HG02981 (cell line): Measurements from ENCODE around the gene MYG1.

Experiments used
- ATAC-seq: cut with Tn5 transposase; IDR thresholded peaks from one replicate; pipeline ENCODE4 v1.9.1; 2021; ENCODE audit warnings: mild to moderate bottlenecking, moderate library complexity; ENCODE audit not compliant: unreplicated experiment

MYG1 gene, protein sequence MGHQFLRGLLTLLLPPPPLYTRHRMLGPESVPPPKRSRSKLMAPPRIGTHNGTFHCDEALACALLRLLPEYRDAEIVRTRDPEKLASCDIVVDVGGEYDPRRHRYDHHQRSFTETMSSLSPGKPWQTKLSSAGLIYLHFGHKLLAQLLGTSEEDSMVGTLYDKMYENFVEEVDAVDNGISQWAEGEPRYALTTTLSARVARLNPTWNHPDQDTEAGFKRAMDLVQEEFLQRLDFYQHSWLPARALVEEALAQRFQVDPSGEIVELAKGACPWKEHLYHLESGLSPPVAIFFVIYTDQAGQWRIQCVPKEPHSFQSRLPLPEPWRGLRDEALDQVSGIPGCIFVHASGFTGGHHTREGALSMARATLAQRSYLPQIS

DNA sequence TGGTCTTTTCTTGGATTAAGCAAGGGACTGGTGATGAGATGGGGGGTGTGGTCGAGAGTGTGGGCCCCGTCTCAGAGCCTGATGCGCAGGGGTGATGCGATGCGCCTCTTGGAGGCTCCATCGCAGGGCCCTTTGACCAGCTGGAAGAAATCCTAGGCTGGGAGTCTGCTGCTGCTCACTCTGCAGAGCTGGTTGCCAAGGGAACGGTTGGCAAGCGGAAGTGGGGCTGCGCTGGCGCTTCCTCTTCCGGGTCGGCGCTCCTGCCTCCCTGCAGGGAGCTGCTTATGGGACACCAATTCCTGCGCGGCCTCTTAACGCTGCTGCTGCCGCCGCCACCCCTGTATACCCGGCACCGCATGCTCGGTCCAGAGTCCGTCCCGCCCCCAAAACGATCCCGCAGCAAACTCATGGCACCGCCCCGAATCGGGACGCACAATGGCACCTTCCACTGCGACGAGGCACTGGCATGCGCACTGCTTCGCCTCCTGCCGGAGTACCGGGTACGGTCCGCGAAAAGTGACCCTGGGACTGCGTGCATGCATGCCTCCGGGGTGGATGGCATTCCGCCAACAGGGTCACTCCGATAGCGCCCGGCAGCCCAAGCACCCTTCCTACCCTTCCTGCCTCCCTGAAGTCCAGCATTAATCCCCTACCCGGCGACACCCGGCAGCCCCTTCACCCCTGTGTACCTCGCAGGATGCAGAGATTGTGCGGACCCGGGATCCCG lies at the start of gene MYG1:
Gene MYG1, plus strand, starts transcription at position 242 of the 727 bp plus-strand sequence. Its CDS starts 43 bp downstream, at position 285.
- peak; percentile 71 for ATAC-seq

DNA sequence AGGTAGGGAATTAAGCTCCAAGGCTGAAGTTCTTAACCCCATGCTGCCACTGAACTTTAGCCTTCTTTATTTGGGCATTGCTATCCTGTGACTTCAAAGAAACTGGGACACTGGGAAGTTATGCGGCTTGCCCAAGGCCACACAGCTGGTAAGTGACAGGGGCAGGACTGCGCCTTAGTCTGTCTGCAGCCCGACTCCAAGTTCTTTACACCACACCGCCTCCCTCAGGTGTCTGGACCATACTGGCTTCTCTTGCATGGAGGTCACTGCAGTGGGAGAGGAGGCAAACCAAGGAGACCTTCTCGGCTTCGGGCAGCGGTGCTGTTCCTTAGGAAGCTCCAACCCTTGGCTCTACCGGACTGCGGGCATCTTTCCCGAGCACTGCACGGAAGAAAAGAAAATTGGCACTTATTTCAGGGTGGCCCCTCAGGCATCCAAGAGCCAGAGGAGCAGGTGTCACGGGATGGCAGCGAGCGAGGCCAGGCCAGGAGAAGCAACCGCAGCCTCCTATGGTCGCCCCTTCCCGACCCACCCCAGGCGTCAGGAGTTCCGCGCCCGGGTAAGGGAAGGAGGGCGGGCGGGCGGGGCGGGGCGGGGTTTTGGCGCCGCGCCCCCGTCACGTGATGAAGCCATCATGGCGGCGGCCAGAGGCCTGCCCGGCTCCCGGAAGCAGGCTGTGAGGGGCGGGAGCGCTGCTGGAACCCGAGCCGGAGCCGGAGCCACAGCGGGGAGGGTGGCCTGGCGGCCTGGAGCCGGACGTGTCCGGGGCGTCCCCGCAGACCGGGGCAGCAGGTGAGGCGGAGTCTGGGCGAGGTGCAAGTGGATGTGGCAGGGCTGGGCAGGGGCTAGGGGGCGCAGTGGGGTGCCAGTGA lies 47.8 kb upstream of the MYG1 start:
- peak; percentile 68 for ATAC-seq

DNA sequence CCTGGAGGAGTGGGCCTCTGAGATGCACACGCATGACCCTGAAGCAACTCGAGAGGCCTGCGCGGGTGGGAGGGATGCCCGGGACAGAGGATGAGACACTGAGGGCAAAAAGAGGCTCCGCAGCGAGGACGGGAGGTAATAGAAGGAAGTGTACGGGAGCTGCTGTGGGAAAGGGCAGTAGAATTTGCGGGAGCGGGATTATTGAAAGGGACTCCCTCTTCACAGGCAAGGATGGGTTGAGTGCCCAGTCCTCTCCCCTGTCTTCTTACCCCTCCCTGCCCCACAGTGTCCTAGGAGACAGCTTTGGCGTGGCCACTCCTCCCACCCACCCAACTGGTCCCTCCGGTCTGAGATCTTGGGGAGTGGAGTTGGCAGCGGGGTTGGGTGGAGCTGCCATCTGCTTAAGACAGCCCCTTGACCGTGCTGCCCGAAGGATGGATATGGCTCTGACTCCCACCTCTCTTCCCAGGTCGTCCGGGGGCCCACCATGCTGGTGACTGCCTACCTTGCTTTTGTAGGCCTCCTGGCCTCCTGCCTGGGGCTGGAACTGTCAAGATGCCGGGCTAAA lies 47.1 kb upstream of the MYG1 start:
- no peak for ATAC-seq

DNA sequence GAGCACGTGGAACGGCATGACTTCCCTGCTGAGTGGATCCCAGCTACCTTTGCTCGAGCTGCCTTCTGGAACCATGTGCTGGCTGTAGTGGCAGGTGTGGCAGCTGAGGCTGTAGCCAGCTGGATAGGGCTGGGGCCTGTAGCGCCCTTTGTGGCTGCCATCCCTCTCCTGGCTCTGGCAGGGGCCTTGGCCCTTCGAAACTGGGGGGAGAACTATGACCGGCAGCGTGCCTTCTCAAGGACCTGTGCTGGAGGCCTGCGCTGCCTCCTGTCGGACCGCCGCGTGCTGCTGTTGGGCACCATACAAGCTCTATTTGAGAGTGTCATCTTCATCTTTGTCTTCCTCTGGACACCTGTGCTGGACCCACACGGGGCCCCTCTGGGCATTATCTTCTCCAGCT lies 46.2 kb upstream of the MYG1 start:
- ATAC-seq: no peak

DNA sequence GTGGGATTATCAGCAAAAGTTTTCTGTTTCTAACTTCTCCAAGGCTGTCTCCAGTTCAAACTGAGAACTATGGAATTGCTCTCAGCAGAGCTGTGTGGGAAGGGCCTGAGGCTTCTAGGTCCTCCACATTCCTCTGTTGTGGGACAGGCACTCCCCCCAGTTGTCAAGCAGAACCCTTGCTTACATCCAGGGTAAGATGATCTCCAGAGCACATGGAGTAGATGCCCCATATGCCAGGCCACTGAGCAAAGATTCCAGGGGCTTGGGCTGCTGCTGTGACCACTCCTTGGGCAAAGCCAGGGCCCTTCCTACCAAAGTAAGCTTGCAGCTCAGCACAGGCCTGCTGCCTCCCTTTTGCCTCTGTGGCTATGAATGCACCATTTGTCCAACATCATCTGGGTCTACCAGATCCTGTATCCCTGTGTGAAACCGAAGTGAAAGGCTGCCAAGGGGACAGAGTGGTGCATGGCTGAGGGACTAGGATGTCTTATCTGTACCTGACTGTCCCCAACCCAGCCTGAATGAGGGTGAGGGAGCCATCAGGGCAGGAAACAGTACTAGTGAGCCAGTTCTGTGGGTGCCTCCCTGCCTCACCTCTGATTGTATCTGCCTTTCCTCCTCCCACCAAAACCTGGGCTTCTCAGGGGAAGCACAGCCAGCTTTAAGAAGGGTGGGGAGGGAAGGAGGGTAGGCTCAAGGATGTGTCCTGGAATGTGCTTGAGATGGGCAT lies 44.5 kb upstream of the MYG1 start:
- ATAC-seq: no peak

DNA sequence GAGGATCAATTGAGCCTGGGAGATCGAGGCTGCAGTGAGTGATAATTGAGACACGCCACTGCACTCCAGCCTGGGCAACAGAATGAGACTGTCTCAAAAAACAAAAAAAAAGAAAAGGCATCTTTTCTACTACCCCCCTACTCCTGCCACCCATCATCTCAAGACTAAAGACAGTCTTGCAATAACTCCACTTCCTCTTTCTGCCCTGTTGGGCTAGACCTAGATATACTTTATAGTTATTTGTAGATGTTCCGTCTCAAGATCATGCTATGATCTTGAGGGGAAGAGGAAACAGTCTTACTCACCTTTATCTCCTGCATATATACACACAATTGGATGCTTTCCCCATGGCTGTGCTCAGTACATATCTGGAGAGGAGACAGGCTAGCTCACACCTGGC lies 43.5 kb upstream of the MYG1 start:
- ATAC-seq: no peak

DNA sequence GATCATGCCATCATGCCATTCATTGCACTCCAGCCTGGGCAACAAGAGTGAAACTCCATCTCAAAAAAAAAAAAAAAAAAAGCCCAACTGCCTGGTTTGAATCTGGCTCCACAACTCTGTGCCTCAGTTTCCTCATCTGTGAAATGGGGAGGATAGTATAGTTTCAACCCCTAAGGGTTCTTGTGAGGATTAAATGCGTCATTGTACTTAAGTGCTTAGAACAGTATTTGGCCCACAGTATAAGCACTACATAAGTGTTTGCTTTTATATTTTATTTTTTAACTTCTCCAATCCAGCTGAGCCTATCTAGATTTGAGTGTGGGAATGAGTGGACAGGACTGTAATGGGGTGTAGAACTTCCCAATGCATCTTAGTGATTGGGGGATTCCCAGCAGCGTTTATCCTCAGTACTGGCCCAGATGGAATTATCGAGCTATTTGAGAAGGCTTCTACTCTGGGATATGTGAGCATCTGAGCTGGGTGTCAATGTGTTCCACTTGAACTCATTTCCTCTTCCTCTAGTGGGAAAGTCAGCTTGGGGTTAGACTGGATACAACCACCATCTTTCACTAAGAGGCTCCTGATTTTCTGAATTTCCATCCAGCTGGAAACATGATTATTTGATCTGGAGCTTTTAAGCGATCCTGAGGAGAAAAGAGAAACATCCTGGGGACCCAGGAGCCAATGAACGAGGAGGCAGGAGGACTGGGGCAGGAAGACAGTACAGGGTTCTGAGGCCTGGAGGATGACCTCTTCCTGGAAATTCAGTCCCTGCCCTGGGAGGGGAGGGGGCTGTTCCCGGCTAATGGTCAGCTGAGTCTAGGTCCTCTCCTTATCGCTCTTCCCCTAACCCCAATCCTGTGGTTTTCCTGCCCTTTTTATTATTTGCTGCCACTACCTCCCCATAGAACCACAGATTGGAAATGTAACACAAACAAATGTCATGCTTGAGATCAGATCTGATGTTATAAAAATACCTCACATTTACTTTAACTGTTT lies 40.7 kb upstream of the MYG1 start:
- no peak for ATAC-seq

DNA sequence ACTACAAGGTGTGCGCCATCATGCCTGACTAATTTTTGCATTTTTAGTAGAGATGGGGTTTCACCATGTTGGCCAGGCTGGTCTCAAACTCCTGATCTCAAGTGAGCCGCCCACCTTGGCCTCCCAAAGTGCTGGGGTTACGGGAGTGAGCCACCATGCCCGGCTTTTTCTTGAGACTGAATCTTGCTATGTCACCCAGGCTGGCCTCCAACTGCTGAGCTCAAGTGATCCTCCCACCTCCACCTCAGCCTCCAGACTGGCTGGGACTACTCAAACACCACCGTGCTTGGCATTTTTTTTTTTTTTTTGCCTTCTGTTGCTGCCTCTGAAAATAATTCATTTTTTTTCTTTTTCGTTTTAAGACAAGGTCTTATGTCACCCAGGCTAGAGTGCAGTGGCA lies 39.6 kb upstream of the MYG1 start:
- ATAC-seq: no peak

DNA sequence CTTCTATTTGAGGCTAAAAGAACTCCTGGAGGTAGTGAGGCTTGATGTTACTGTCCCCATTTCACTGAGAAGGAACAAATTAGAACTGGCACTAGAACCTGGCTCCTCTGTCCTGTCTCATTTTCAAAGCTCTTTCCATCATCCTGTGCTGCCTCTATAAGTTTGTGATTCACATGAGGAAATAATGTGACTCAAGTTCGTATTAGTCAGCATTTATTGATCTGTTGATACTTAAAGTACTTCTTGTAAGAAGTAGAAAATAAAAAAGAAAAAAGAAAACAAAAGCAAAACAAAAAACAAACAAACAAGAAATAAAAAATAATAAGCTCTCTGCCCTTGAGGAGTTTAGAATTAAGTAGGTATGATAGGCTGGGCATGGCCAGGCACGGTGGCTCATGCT lies 33.7 kb upstream of the MYG1 start:
- no peak for ATAC-seq

DNA sequence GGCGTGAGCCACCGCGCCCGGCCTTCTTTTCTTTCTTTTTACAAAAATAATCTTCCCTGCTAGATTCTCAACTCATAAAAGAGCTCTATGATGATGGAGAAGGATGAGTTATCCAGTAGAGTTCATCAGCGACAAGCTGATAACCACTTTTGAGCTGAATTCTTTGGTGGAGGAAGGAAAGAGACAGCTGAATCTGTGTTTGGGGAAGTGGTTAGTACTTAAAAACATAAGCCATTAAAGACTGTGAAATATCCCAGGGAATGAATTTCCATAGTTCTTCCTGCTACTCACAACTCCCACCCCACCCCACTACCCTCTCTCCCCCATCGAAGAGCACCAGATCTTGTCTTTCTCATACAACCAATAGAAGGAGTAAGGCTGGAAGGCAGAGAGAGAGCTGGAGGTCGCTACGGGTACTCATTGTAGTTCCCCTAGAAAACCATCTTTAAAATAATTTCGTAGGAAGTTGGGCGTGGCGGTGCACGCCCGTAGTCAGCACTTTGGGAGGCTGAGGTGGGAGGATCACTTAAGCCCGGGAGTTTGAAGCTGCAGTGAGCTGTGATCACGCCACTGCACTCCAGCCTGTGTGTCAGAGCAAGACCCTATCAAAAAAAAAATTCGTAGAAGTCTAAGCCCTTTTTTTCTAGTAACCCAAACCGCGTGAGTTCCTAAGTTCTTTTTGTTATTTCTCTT lies 32.0 kb upstream of the MYG1 start:
- peak; percentile 20 for ATAC-seq

DNA sequence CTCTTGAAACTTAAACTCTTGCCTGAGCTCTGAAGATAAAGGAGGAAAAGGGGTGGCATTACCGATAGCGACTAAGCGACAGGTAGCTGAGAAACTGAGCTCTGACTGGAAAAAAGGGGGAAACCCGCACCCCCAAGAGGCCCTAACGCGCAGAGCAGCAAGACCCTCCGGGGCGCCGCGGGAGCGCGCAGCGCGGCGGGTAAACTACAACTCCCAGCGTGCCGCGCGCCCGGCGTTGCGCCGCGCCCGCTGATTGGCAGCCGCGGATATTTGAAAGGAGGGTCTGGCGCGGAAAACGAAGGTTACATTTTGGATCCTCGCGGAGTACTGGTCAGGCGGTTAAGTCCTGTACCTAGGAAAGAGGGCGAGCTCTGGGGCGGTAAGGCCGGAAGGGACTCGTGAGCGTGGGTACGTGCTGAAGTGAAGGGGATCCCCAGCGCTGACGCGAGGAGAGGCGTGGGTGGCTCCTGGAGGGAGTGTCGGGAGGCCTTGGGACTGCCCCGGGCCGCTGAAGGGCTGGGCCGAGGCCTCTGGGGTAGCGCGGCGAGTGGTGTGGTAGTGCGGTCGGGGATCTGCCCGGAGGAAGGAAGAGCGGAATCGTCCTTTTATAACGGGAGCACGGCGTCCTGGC lies 31.4 kb upstream of the MYG1 start, which contains the start of gene ESPL1:
Gene ESPL1, plus strand, starts transcription at position 301 of the 631 bp plus-strand sequence. CDS start 468 bp downstream, outside the sequence.
- ATAC-seq: peak; percentile 75

DNA sequence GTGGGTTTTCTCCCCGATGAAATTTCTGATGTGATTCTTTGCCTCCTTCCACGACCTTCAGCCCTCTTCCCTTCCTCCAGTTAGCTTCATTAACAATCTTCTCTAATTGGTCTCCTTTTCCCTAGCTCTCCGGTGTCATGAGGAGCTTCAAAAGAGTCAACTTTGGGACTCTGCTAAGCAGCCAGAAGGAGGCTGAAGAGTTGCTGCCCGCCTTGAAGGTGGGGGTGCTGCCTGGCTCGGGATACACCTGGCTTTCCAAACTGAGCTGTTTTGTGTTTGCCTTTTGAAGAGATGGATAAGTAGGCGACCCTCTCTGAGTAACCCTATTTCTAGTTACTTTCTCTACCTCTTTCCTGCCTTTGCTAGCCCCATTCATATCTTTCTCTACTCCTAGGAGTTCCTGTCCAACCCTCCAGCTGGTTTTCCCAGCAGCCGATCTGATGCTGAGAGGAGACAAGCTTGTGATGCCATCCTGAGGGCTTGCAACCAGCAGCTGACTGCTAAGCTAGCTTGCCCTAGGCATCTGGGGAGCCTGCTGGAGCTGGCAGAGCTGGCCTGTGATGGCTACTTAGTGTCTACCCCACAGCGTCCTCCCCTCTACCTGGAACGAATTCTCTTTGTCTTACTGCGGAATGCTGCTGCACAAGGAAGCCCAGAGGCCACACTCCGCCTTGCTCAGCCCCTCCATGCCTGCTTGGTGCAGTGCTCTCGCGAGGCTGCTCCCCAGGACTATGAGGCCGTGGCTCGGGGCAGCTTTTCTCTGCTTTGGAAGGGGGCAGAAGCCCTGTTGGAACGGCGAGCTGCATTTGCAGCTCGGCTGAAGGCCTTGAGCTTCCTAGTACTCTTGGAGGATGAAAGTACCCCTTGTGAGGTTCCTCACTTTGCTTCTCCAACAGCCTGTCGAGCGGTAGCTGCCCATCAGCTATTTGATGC lies 30.6 kb upstream of the MYG1 start:
- ATAC-seq: no peak

DNA sequence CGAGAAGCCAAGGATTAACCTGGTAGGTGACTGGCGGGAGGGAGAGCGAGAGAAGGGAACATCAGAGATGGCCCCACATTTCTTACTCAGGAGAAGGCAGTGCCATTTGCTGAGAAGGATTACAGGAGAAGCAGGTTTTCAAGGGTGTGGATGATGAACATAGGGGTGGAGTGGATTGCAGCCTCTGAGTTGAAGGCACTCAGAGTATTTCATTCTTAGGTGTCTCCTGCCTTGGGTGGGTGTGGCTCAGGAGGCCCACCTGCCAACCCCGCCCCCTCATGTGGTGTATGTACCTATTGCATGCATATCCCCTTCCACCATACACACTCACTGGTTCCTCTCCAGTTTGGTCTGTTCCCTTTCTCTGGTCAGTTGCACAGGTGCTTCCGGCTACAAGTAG lies 25.1 kb upstream of the MYG1 start:
- no peak for ATAC-seq

DNA sequence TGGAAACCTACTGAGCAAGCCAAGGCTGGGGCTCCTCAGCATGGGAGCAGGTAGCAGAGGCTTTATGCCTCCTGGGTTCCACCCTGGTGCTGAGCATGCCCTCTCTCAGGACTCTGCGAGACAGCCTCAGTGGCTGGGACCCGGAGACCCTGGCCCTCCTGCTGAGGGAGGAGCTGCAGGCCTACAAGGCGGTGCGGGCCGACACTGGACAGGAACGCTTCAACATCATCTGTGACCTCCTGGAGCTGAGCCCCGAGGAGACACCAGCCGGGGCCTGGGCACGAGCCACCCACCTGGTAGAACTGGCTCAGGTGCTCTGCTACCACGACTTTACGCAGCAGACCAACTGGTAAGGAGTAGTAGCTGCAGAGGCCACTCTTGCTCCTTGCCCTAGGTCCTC lies 23.0 kb upstream of the MYG1 start:
- no peak for ATAC-seq

DNA sequence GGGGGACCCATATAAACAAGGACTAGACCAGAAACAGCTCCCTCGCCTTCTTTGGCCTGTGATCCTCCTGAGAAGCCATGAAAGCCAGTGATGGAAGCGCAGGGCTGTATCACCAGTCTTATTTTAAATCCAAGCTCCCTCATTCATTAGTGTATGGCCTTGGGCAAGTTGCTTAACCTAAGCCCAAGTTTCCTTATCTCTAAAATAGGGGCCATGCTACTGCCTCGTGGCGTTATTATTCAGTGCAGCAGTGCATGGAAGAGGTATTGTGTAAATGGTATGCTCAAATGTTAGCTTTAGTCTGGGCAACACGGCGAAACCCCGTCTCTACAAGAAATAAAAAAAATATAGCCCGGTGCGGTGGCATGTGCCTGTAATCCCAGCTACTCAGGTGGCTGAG lies 21.5 kb upstream of the MYG1 start:
- ATAC-seq: no peak

DNA sequence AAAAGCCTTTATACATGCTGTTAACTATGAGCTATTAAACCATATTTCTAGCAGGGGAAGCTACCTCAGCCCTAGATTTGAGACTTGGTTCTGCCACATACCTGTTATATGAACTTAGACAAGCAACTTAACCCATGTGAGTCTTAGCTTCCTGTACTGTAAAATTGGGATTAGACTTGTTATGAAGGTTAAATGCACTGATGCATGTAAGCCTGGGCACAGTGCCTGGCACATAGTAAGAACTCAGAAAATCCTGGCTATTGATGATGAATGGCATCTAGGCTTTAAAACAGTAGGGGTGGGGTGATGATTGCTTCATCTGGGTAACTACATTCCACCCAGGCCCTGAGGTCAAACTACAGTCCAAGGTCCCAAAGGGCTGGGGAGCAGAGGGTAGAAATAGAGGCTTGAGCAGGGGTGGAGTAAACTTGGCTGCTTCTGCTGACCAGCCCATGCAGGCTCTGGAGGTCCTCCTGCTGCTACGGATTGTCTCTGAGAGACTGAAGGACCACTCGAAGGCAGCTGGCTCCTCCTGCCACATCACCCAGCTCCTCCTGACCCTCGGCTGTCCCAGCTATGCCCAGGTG lies 20.1 kb upstream of the MYG1 start:
- no peak for ATAC-seq
